Tibial nerve (tissue), 4 donors: Measurements from ENCODE around the gene PPM1M.
A peak's percentile ranks its signal among the peaks of the same experiment; 100 is the strongest.

Experiments used
- EP300 ChIP-seq, 2 donors: sonication (generic); formaldehyde crosslinking; IDR thresholded peaks; one replicate each; pipeline ENCODE4 v1.6.1; 2017; ENCODE audit warnings: antibody characterized with exemption in 2 of 2, mild to moderate bottlenecking in 1 of 2
- POLR2A ChIP-seq, 2 donors: fragments of 450-650 bp; IDR thresholded peaks; one replicate each; pipeline ENCODE4 v1.6.1; 2017; ENCODE audit warnings: antibody characterized with exemption in 2 of 2, mild to moderate bottlenecking in 2 of 2, moderate library complexity in 2 of 2
- TF ChIP-seq, protein P1 (sequence below), 5 experiments: fragments of 200-600 bp in 3 of 5; fragments of 450-650 bp in 2 of 5; sonication (generic) in 3 of 5; IDR thresholded peaks; one replicate each; pipeline ENCODE4 v1.5.1; 2016 to 2019; ENCODE audit warnings: antibody characterized with exemption in 5 of 5, mild to moderate bottlenecking in 3 of 5, moderate library complexity in 2 of 5

DNA sequence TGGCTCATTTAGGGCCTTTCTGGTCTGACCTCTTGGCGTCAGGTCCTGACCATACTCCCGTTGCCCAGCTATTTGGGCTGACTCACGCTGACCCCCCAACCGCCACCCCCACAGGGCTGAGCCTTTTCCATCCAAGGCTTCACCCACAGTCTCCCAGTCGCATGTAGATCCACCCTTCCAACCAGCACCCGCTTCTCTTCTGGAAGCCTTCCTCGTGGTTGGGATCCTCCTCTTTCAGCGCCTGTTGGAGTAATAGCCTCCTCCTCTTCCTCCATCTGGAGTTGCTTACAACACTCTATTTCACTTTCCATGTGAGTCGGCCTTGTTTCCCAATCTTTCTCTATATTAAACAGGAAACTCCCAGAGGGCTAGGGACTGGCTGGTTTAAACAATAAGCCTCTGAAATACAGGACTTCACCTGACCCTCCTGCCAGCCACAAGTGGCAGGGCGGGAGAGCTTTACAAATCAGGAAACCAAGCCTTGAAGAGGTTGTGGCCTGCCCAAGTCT, 49.7 kb upstream of the PPM1M start:
- TF ChIP-seq, protein P1, sequence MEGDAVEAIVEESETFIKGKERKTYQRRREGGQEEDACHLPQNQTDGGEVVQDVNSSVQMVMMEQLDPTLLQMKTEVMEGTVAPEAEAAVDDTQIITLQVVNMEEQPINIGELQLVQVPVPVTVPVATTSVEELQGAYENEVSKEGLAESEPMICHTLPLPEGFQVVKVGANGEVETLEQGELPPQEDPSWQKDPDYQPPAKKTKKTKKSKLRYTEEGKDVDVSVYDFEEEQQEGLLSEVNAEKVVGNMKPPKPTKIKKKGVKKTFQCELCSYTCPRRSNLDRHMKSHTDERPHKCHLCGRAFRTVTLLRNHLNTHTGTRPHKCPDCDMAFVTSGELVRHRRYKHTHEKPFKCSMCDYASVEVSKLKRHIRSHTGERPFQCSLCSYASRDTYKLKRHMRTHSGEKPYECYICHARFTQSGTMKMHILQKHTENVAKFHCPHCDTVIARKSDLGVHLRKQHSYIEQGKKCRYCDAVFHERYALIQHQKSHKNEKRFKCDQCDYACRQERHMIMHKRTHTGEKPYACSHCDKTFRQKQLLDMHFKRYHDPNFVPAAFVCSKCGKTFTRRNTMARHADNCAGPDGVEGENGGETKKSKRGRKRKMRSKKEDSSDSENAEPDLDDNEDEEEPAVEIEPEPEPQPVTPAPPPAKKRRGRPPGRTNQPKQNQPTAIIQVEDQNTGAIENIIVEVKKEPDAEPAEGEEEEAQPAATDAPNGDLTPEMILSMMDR (IDR thresholded peaks at IDR 0.05), result no peak
- TF ChIP-seq POLR2A (IDR thresholded peaks at IDR 0.05), result no peak
- TF ChIP-seq EP300 (IDR thresholded peaks at IDR 0.05), result peak in 1 of 2 donors; percentile 62
